BLaER1 treated with 17β-estradiol and CSF1 and Interleukin-3, amounts not matched to agents 10 nM and 100 nM (cell line): ENCODE measurements around the gene KLHL25.

Experiments used
- H3K27ac ChIP-seq, 11 experiments: shearing (Covaris generic); formaldehyde crosslinking; 2 replicates each; pipeline ENCODE4 v1.8.1; 2022
- H3K27me3 ChIP-seq, 11 experiments: shearing (Covaris generic); formaldehyde crosslinking; 2 replicates each; pipeline ENCODE4 v1.8.1; 2022
- H3K36me3 ChIP-seq, 11 experiments: shearing (Covaris generic); formaldehyde crosslinking; 2 replicates each; pipeline ENCODE4 v1.8.1; 2022
- H3K4me1 ChIP-seq, 10 experiments: shearing (Covaris generic); formaldehyde crosslinking; 2 replicates each; pipeline ENCODE4 v1.8.1; 2022
- H3K4me2 ChIP-seq, 11 experiments: shearing (Covaris generic); formaldehyde crosslinking; 2 replicates each; pipeline ENCODE4 v1.8.1; 2022
- H3K4me3 ChIP-seq, 10 experiments: shearing (Covaris generic); formaldehyde crosslinking; 2 replicates each; pipeline ENCODE4 v1.8.1; 2022
- H3K9ac ChIP-seq, 11 experiments: shearing (Covaris generic); formaldehyde crosslinking; 2 replicates each; pipeline ENCODE4 v1.8.1; 2022
- H3K9me3 ChIP-seq, 11 experiments: shearing (Covaris generic); formaldehyde crosslinking; replicated peaks in 1 of 11; 2 replicates each; pipeline ENCODE4 v1.8.1; 2022
- H4K20me1 ChIP-seq, 11 experiments: shearing (Covaris generic); formaldehyde crosslinking; 2 replicates each; pipeline ENCODE4 v1.8.1; 2022
- Cebpa-rat ChIP-seq, 11 experiments: shearing (Covaris generic); IDR thresholded peaks; 2 replicates each; pipeline ENCODE4 v1.8.1; 2022

The KLHL25 gene

GRCh38 chr15:85760531-85761371 lies 34.0 kb downstream of the KLHL25 start:
- Histone ChIP-seq H3K9me3 (no peaks in the 10 kb centered on the region), H3K27me3 (no peaks in the 10 kb centered on the region), H3K36me3 (peaks cover 5 to 83% (median 50%) of the 10 kb centered on the region in 11 experiments; a peak in 18 of 22 replicates), H4K20me1 (peaks cover 0 to 65% (median 36%) of the 10 kb centered on the region in 11 experiments; a peak in 18 of 22 replicates), H3K4me3 (no peak overlapping the region), H3K9ac (no peak overlapping the region; a peak in 1 of 22 replicates), H3K27ac (no peak overlapping the region), H3K4me2 (no peak overlapping the region), H3K4me1 (peaks cover 7 to 22% (median 14%) of the 10 kb centered on the region in 10 experiments)
- no peak for TF ChIP-seq Cebpa-rat (IDR thresholded peaks at IDR 0.05)

DNA sequence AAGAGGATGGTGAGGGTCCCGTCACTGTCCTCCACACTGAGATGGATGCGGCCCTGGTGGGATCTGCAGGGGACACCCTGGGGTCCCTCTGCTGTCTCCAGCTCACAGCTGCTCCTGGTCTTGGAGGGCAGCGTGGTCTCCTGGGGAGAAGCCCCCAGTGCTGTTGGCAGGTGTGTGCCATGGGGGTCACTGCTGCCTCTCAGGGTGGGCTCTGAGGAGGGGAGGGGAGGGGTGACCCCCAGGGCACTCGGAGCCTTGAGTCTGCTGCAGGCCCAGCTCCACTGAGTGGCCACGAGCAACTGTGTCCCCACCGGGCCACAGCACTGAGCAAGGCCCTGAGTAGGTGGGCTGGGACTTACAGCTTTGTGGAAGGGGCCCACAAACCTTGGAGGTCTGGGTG lies 34.7 kb downstream of the KLHL25 start:
- Histone ChIP-seq H4K20me1 (peaks cover 0 to 68% (median 32%) of the 10 kb centered on the region in 11 experiments; a peak in 16 of 22 replicates), H3K9ac (no peak overlapping the region), H3K27me3 (no peaks in the 10 kb centered on the region), H3K27ac (no peak overlapping the region), H3K4me2 (no peak overlapping the region), H3K4me3 (no peak overlapping the region), H3K4me1 (peaks cover 7 to 22% (median 13%) of the 10 kb centered on the region in 10 experiments), H3K36me3 (peaks cover 5 to 87% (median 54%) of the 10 kb centered on the region in 11 experiments; a peak in 18 of 22 replicates), H3K9me3 (no peaks in the 10 kb centered on the region)
- TF ChIP-seq Cebpa-rat (IDR thresholded peaks at IDR 0.05) = no peak

- H3K27me3 ChIP-seq = no peaks in the 10 kb centered on the region
- no peak for TF ChIP-seq Cebpa-rat (IDR thresholded peaks at IDR 0.05)
- H4K20me1 ChIP-seq = peaks cover 0 to 61% (median 25%) of the 10 kb centered on the region in 11 experiments; a peak in 15 of 22 replicates
- H3K27ac ChIP-seq = no peak overlapping the region
- H3K9me3 ChIP-seq = no peaks in the 10 kb centered on the region
- no peak overlapping the region for H3K4me2 ChIP-seq
- H3K9ac ChIP-seq = no peak overlapping the region
- H3K4me3 ChIP-seq = no peak overlapping the region
- peaks cover 5 to 83% (median 54%) of the 10 kb centered on the region in 11 experiments; a peak in 18 of 22 replicates for H3K36me3 ChIP-seq
- peaks cover 2 to 18% (median 10%) of the 10 kb centered on the region in 10 experiments; a peak in 17 of 20 replicates for H3K4me1 ChIP-seq
Measured at GRCh38 chr15:85759376-85759775, 35.3 kb downstream of the KLHL25 start.

- Histone ChIP-seq H4K20me1 (peaks cover 0 to 54% (median 20%) of the 10 kb centered on the region in 11 experiments; a peak in 14 of 22 replicates), H3K9ac (no peak overlapping the region), H3K9me3 (no peaks in the 10 kb centered on the region), H3K4me2 (no peak overlapping the region), H3K36me3 (peaks cover 5 to 77% (median 51%) of the 10 kb centered on the region in 11 experiments; a peak in 18 of 22 replicates), H3K4me3 (no peak overlapping the region), H3K27me3 (no peaks in the 10 kb centered on the region), H3K4me1 (peaks cover 9 to 18% (median 12%) of the 10 kb centered on the region in 10 experiments; a peak in 17 of 20 replicates), H3K27ac (no peak overlapping the region)
- no peak for TF ChIP-seq Cebpa-rat (IDR thresholded peaks at IDR 0.05)
Measured at GRCh38 chr15:85758655-85758978, 36.1 kb downstream of the KLHL25 start.

GRCh38 chr15:85757939-85758654 lies 36.6 kb downstream of the KLHL25 start:
- no peaks in the 10 kb centered on the region for H3K27me3 ChIP-seq
- TF ChIP-seq Cebpa-rat (IDR thresholded peaks at IDR 0.05) = no peak
- no peak overlapping the region for H3K4me2 ChIP-seq
- no peaks in the 10 kb centered on the region for H3K9me3 ChIP-seq
- peaks cover 9 to 20% (median 14%) of the 10 kb centered on the region in 10 experiments; a peak in 17 of 20 replicates for H3K4me1 ChIP-seq
- H4K20me1 ChIP-seq = peaks cover 0 to 54% (median 18%) of the 10 kb centered on the region in 11 experiments; a peak in 13 of 22 replicates
- H3K27ac ChIP-seq = no peak overlapping the region
- peaks cover 5 to 72% (median 47%) of the 10 kb centered on the region in 11 experiments; a peak in 18 of 22 replicates for H3K36me3 ChIP-seq
- no peak overlapping the region for H3K4me3 ChIP-seq
- H3K9ac ChIP-seq = no peak overlapping the region

DNA sequence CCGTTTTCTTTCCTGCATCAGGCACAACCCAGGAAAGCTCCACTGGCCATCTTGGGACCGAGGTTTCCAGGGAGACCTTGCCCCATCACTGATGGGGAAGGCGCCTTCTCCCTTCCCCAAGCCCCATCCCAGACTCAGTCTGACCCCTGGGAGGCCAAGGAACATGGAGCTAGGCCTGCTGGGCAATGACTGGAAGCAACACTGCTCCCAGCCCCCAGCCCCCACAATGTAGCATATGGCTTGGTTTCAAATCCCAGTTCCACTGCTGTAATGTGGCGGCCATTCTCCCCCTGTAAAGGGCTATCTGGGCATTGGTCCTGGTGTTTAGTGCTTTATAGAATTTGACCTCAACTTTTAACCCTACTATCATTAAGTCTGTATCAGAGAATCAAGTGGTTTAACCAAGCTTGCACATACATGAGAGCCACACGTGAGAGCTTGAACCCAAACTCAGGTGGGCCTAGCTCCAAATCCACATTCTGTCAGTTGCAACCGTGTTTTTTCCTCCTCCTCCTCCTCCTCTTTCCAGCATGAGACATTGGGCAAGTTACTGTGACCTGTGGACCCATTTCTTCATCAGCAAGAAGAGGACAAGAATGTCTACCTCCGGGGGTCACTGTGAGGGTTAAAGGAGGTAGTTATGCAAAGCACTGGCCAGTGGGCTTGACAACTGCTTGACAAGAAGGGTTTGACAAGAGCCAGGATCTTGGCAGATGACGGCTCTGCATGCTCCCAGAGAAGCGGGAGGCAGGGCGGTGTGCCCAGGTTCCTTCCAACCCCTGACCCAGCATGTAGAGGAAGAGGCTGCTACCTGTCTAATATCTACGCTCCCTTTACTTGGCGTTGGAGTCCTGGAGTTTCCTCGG lies 37.4 kb downstream of the KLHL25 start:
- Histone ChIP-seq H3K27ac (no peak overlapping the region), H3K9me3 (no peaks in the 10 kb centered on the region), H3K4me1 (peaks cover 9 to 24% (median 15%) of the 10 kb centered on the region in 10 experiments; a peak in 17 of 20 replicates), H3K4me2 (no peak overlapping the region), H3K27me3 (no peaks in the 10 kb centered on the region), H4K20me1 (peaks cover 0 to 51% (median 13%) of the 10 kb centered on the region in 11 experiments; a peak in 11 of 22 replicates), H3K4me3 (no peak overlapping the region), H3K36me3 (peaks cover 5 to 64% (median 40%) of the 10 kb centered on the region in 11 experiments; a peak in 17 of 22 replicates), H3K9ac (no peak overlapping the region)
- no peak for TF ChIP-seq Cebpa-rat (IDR thresholded peaks at IDR 0.05)

GRCh38 chr15:85756411-85757072 lies 38.2 kb downstream of the KLHL25 start:
- H3K9me3 ChIP-seq = no peaks in the 10 kb centered on the region
- peaks cover 9 to 24% (median 16%) of the 10 kb centered on the region in 10 experiments; a peak in 17 of 20 replicates for H3K4me1 ChIP-seq
- no peak overlapping the region for H3K4me2 ChIP-seq
- no peak overlapping the region for H3K4me3 ChIP-seq
- peaks cover 0 to 53% (median 10%) of the 10 kb centered on the region in 11 experiments; a peak in 10 of 22 replicates for H4K20me1 ChIP-seq
- H3K36me3 ChIP-seq = peaks cover 5 to 57% (median 36%) of the 10 kb centered on the region in 11 experiments; a peak in 17 of 22 replicates
- no peak overlapping the region for H3K27ac ChIP-seq
- TF ChIP-seq Cebpa-rat (IDR thresholded peaks at IDR 0.05) = no peak
- no peak overlapping the region for H3K9ac ChIP-seq
- no peaks in the 10 kb centered on the region for H3K27me3 ChIP-seq

DNA sequence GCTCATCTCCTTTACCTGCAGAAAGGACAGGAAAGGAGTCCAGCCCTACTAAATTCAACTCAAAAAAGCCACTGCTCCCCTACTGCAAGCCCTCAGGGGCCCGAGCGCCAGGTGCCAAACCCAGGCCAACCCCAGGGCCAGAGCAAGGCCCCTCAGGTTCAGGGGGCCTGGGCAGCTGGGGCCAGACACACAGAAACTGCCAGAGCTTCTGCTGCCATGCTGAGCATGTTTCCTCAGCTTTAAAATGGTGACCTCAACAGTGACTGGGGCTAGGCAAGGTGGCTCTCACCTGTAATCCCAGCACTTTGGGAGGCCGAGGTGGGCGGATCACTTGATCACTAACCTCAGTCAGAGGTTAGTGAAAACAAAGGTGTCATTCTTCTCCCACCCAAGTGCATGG lies 38.8 kb downstream of the KLHL25 start:
- Histone ChIP-seq H3K4me1 (peaks cover 9 to 24% (median 16%) of the 10 kb centered on the region in 10 experiments; a peak in 17 of 20 replicates), H3K9me3 (no peaks in the 10 kb centered on the region), H3K27ac (no peak overlapping the region), H3K4me2 (no peak overlapping the region), H3K4me3 (no peak overlapping the region), H3K36me3 (peaks cover 5 to 52% (median 33%) of the 10 kb centered on the region in 11 experiments; a peak in 17 of 22 replicates), H4K20me1 (peaks cover 0 to 53% (median 5%) of the 10 kb centered on the region in 11 experiments; a peak in 9 of 22 replicates), H3K27me3 (no peaks in the 10 kb centered on the region), H3K9ac (no peak overlapping the region)
- no peak for TF ChIP-seq Cebpa-rat (IDR thresholded peaks at IDR 0.05)
